IMR-90 (cell line): Measurements from ENCODE around the gene IGFBP5. TPM values are rescaled to one million over a fixed set of nuclear protein-coding genes. Genes with fewer than 3 reads are reported as not detected.

ENCODE experiments used
- ATAC-seq: fragments of 200-7000 bp; cut with Tn5 transposase; 2 replicates; pipeline ENCODE4 v1.9.1; 2020; ENCODE audit warnings: low read depth, mild to moderate bottlenecking, moderate library complexity
- BruUV-seq: library from RNA; stranded (reverse); fragments of 400-500 nt; replicated peaks from 2 replicates; lab custom pipeline; 2021; lab: Mats Ljungman, UMichigan
- CTCF ChIA-PET: fragments of 300-600 bp; formaldehyde crosslinking; extraction: SDS; loops from one replicate; lab custom pipeline; 2021; ENCODE audit warnings: antibody characterized with exemption; lab: Yijun Ruan, JAX
- POLR2A ChIA-PET: fragments of 300-600 bp; sonication (Branson Sonifier 250); formaldehyde crosslinking; loops from one replicate; lab custom pipeline; 2022; ENCODE audit warnings: antibody characterized with exemption; ENCODE audit not compliant: unreplicated experiment; lab: Charles Lee
- DNase-seq: peaks from one replicate; pipeline ENCODE4 v3.0.0; 2013
- H2AFZ ChIP-seq: replicated peaks from 2 replicates; pipeline ENCODE3; 2013; ENCODE audit warnings: low read length, mild to moderate bottlenecking; ENCODE audit not compliant: poor library complexity
- H2AK5ac ChIP-seq: 2 replicates; pipeline ENCODE4 v1.6.1; 2013; ENCODE audit warnings: low read depth, low read length, inconsistent platforms
- H2AK9ac ChIP-seq: replicated peaks from 2 replicates; pipeline ENCODE3; 2013; ENCODE audit warnings: mild to moderate bottlenecking, low read depth, low read length, moderate library complexity; ENCODE audit not compliant: poor library complexity
- H2BK120ac ChIP-seq: 2 replicates; pipeline ENCODE4 v1.6.1; 2013; ENCODE audit warnings: low read depth, low read length, inconsistent platforms
- H2BK15ac ChIP-seq: 3 replicates; pipeline ENCODE4 v1.6.1; 2013; ENCODE audit warnings: low read depth, low read length, inconsistent platforms
- H2BK20ac ChIP-seq: 2 replicates; pipeline ENCODE4 v1.6.1; 2013; ENCODE audit warnings: low read depth, mild to moderate bottlenecking, inconsistent platforms, low read length, moderate library complexity
- H2BK5ac ChIP-seq: 2 replicates; pipeline ENCODE4 v1.6.1; 2013; ENCODE audit warnings: mild to moderate bottlenecking, low read depth, low read length, inconsistent platforms; ENCODE audit not compliant: poor library complexity, severe bottlenecking
- H3K14ac ChIP-seq: replicated peaks from 2 replicates; pipeline ENCODE4 v1.6.1; 2013; ENCODE audit warnings: low read depth, low read length, inconsistent platforms
- H3K18ac ChIP-seq: 2 replicates; pipeline ENCODE4 v1.6.1; 2013; ENCODE audit warnings: low read depth, low read length, control low read depth
- H3K23ac ChIP-seq: 2 replicates; pipeline ENCODE4 v1.6.1; 2013; ENCODE audit warnings: low read depth, low read length, inconsistent platforms
- H3K27ac ChIP-seq: 2 replicates; pipeline ENCODE4 v1.5.1; 2013; ENCODE audit warnings: mild to moderate bottlenecking, control low read depth, low read length; ENCODE audit not compliant: insufficient read depth
- H3K27me3 ChIP-seq: 2 replicates; pipeline ENCODE4 v1.6.1; 2013; ENCODE audit warnings: low read length; ENCODE audit not compliant: control insufficient read depth, insufficient read depth
- H3K36me3 ChIP-seq: 2 replicates; pipeline ENCODE4 v1.6.1; 2013; ENCODE audit warnings: low read length, mixed read lengths; ENCODE audit not compliant: control insufficient read depth, insufficient read depth
- H3K4ac ChIP-seq: 2 replicates; pipeline ENCODE4 v1.6.1; 2013; ENCODE audit warnings: low read depth, low read length, inconsistent platforms
- H3K4me1 ChIP-seq: 2 replicates; pipeline ENCODE4 v1.6.1; 2013; ENCODE audit warnings: low read length, mixed read lengths; ENCODE audit not compliant: control insufficient read depth, insufficient read depth
- H3K4me2 ChIP-seq: 2 replicates; pipeline ENCODE4 v1.6.1; 2013; ENCODE audit warnings: low read depth, mild to moderate bottlenecking, control low read depth, low read length, moderate library complexity
- H3K4me3 ChIP-seq: 2 replicates; pipeline ENCODE4 v1.5.1; 2013; ENCODE audit warnings: low read depth, mild to moderate bottlenecking, control low read depth, low read length, moderate library complexity; ENCODE audit not compliant: insufficient read depth
- H3K56ac ChIP-seq: 2 replicates; pipeline ENCODE4 v1.6.1; 2013; ENCODE audit warnings: low read length, inconsistent platforms; ENCODE audit not compliant: insufficient read depth; ENCODE audit errors: extremely low read depth
- H3K79me1 ChIP-seq, 2 experiments: 2 replicates each; pipeline ENCODE4 v1.6.1; 2013; ENCODE audit warnings: low read length in 2 of 2, inconsistent platforms in 1 of 2, low read depth in 1 of 2
- H3K9ac ChIP-seq: 2 replicates; pipeline ENCODE4 v1.6.1; 2013; ENCODE audit warnings: low read depth, low read length, control low read depth
- H3K9me1 ChIP-seq: 2 replicates; pipeline ENCODE4 v1.6.1; 2013; ENCODE audit warnings: low read length, inconsistent platforms; ENCODE audit not compliant: insufficient read depth
- H3K9me3 ChIP-seq: 2 replicates; pipeline ENCODE4 v1.6.1; 2013; ENCODE audit warnings: low read length; ENCODE audit not compliant: control insufficient read depth, insufficient read depth
- H4K20me1 ChIP-seq: 2 replicates; pipeline ENCODE4 v1.6.1; 2013; ENCODE audit warnings: low read length, inconsistent platforms; ENCODE audit not compliant: insufficient read depth
- H4K5ac ChIP-seq: 2 replicates; pipeline ENCODE4 v1.6.1; 2013; ENCODE audit warnings: mild to moderate bottlenecking, low read depth, low read length, control low read depth
- H4K8ac ChIP-seq, 2 experiments: 2 replicates each; pipeline ENCODE4 v1.6.1; 2013; ENCODE audit warnings: low read depth in 2 of 2, low read length in 2 of 2, control low read depth in 1 of 2, inconsistent platforms in 1 of 2
- H4K91ac ChIP-seq: 2 replicates; pipeline ENCODE4 v1.6.1; 2013; ENCODE audit warnings: low read depth, low read length, inconsistent platforms; ENCODE audit not compliant: insufficient read depth
- BHLHE40 ChIP-seq: fragments of 150-350 bp; IDR thresholded peaks from 2 replicates; pipeline ENCODE4 v1.6.1; 2016; ENCODE audit warnings: mild to moderate bottlenecking, low read depth, low read length
- CEBPB ChIP-seq: IDR thresholded peaks from 2 replicates; pipeline ENCODE4 v1.6.1; 2012; ENCODE audit warnings: low read depth, low read length, improper control_type of control experiment
- CHD1 ChIP-seq: IDR thresholded peaks from 2 replicates; pipeline ENCODE4 v1.6.1; 2012; ENCODE audit warnings: low read depth, low read length, improper control_type of control experiment
- FOS ChIP-seq: fragments of 150-350 bp; IDR thresholded peaks from 2 replicates; pipeline ENCODE4 v1.6.1; 2016; ENCODE audit warnings: low read depth, low read length
- MAFK ChIP-seq: IDR thresholded peaks from 2 replicates; pipeline ENCODE4 v1.6.1; 2012; ENCODE audit warnings: low read depth, low read length, improper control_type of control experiment
- MAZ ChIP-seq: IDR thresholded peaks from 2 replicates; pipeline ENCODE4 v1.6.1; 2012; ENCODE audit warnings: low read depth, mild to moderate bottlenecking, low read length, improper control_type of control experiment, moderate library complexity, borderline replicate concordance
- MXI1 ChIP-seq: IDR thresholded peaks from 2 replicates; pipeline ENCODE4 v1.6.1; 2012; ENCODE audit warnings: low read depth, mild to moderate bottlenecking, low read length, moderate library complexity, borderline replicate concordance
- NFE2L2 ChIP-seq: fragments of 150-350 bp; IDR thresholded peaks from 2 replicates; pipeline ENCODE4 v1.6.1; 2016; ENCODE audit warnings: low read depth, mild to moderate bottlenecking, low read length
- POLR2A ChIP-seq: IDR thresholded peaks from 2 replicates; pipeline ENCODE4 v1.6.1; 2012; ENCODE audit warnings: mild to moderate bottlenecking, low read depth, low read length
- RAD21 ChIP-seq: IDR thresholded peaks from 2 replicates; pipeline ENCODE4 v1.6.1; 2012; ENCODE audit warnings: low read length, improper control_type of control experiment
- RCOR1 ChIP-seq: IDR thresholded peaks from 2 replicates; pipeline ENCODE4 v1.6.1; 2012; ENCODE audit warnings: mild to moderate bottlenecking, low read length, improper control_type of control experiment; ENCODE audit not compliant: insufficient replicate concordance
- RFX5 ChIP-seq: IDR thresholded peaks from 2 replicates; pipeline ENCODE4 v1.8.0; 2012; ENCODE audit warnings: low read depth, mild to moderate bottlenecking, low read length, moderate library complexity
- SMC3 ChIP-seq: fragments of 150-350 bp; IDR thresholded peaks from 2 replicates; pipeline ENCODE4 v1.6.1; 2016; ENCODE audit warnings: low read depth, mild to moderate bottlenecking, antibody characterized with exemption, low read length, moderate library complexity
- WGBS, 2 experiments: methylation state at CpG; one replicate each; pipeline versions ENCODE4 v1.1.5 to v1.1.7; 2013; ENCODE audit warnings: missing lambda C conversion rate in 2 of 2; ENCODE audit not compliant: insufficient read length in 1 of 2; ENCODE audit errors: extremely low coverage in 2 of 2; 5-methylcytosine and 5-hydroxymethylcytosine counted together
- dilution Hi-C: fragments of 300-500 bp; cut with HindIII; formaldehyde crosslinking; loops from one replicate; pipeline ENCODE4 v1.14.3; 2018; ENCODE audit warnings: low sequenced_read_pairs; ENCODE audit not compliant: unreplicated experiment
- in situ Hi-C: fragments of 300-500 bp; cut with MboI; formaldehyde crosslinking; loops from 3 replicates; pipeline ENCODE4 v1.14.3; 2019; ENCODE audit warnings: low sequenced_read_pairs, inconsistent platforms, mixed read lengths
- intact Hi-C: fragments of 100-400 bp; cut with micrococcal nuclease; formaldehyde crosslinking; loops from 2 replicates; pipeline ENCODE4 v1.10.0; 2022
- polyA plus RNA-seq, 3 experiments: library from polyadenylated mRNA; depleted of rRNA; stranded (reverse); fragments of >200 nt; gene quantifications; 2 replicates each; pipeline ENCODE4 v1.2.3, GENCODE V29; 2012; ENCODE audit warnings: low replicate concordance in 1 of 3
- total RNA-seq: library from RNA; depleted of rRNA; stranded (reverse); fragments of >200 nt; gene quantifications from 2 replicates; pipeline ENCODE4 v1.2.3, GENCODE V29; 2012
- TF ChIP-seq, protein P1 (sequence below): fragments of 150-350 bp; IDR thresholded peaks from 2 replicates; pipeline ENCODE4 v1.6.1; 2017; ENCODE audit warnings: mild to moderate bottlenecking, antibody characterized with exemption, low read length, low read depth
- TF ChIP-seq, protein P2 (sequence below): conservative IDR thresholded peaks from 2 replicates; pipeline ENCODE4 v1.5.1; 2012; ENCODE audit warnings: mild to moderate bottlenecking, low read depth, low read length, improper control_type of control experiment
- TF ChIP-seq, protein P3 (sequence below): fragments of 150-350 bp; IDR thresholded peaks from 2 replicates; pipeline ENCODE4 v1.6.1; 2016; ENCODE audit warnings: low read depth, mild to moderate bottlenecking, low read length, moderate library complexity, borderline replicate concordance

Gene IGFBP5
- total and polyA plus RNA-seq, 2 of the 4 experiments (the other 2 are of a cell fraction), result 392 to 1,339 TPM

DNA sequence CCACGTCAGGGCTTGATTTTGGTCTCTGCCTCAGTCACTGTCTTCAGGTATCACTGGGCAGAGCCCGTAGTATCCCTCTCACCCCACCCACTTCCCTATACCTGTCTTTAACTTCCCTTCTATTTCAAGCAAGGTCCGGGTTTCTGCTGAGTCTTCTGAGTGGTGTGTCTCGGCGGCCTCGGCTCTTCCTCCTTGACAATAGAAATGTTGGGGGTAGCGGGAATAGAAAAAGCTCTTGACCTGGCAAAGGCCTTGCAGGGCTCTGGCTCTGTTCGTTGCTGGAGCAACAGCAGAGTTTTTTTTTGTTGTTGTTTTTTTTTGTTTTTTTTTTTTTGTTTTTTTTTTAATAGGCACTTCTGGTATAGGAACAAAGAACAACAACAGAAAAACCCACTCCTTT is 16.0 kb upstream of the IGFBP5 start:
- WGBS, 2 experiments, result no CpG with 5 or more reads among the region's 8 CpGs

More for the DNA sequence above, 16.0 kb upstream of the IGFBP5 start:
- Histone ChIP-seq H3K56ac (no peak overlapping the region), H3K14ac (peak overlapping the region; percentile 17; the same call in 1 of the 2 replicates), H2AK5ac (0 out of 2 replicates have a peak overlapping the region, but pooled peaks have one; percentile 35), H2BK15ac (peak overlapping the region; percentile 68; the same call in 1 of the 3 replicates), H2BK20ac (peak overlapping the region; percentile 46; the same call in 1 of the 2 replicates), H3K4me2 (no peak overlapping the region; the same call in 1 of the 2 replicates), H3K4me3 (no peak overlapping the region), H2AK9ac (no peak overlapping the region), H4K91ac (peak overlapping the region; percentile 32; the same call in 1 of the 2 replicates), H3K9me3 (peaks cover 2% of the 10 kb centered on the region; the same call in 1 of the 2 replicates), H3K9me1 (peaks cover 6% of the 10 kb centered on the region; the same call in 1 of the 2 replicates), H3K79me1 (no peaks in the 10 kb centered on the region), H2BK120ac (peak overlapping the region; percentile 48; the same call in 1 of the 2 replicates), H3K27me3 (no peaks in the 10 kb centered on the region), H3K36me3 (no peaks in the 10 kb centered on the region), H4K8ac (peak overlapping the region in 1 of 2 experiments; percentile 13; a peak in 1 of 4 replicates), H3K23ac (peak overlapping the region; percentile 1; the same call in 1 of the 2 replicates), H2AFZ (peak overlapping the region; percentile 38), H3K4me1 (peaks cover 19% of the 10 kb centered on the region), H3K18ac (peak overlapping the region; percentile 21; the same call in 1 of the 2 replicates), H3K9ac (no peak overlapping the region), H3K4ac (peak overlapping the region; percentile 53; the same call in 1 of the 2 replicates), H4K20me1 (no peaks in the 10 kb centered on the region), H4K5ac (no peak overlapping the region; the same call in 1 of the 2 replicates), H3K27ac (peak overlapping the region; percentile 67; the same call in 1 of the 2 replicates), H2BK5ac (no peak overlapping the region)
- DNase-seq, result no peak
- in situ Hi-C loops, result no loop called here
- POLR2A ChIA-PET, result interaction anchor here (0.9 kb wide), 1 partner anchor 17 kb away, joined by 3 read pairs; no protein-coding TSS in a partner anchor
- TF ChIP-seq, protein P1, sequence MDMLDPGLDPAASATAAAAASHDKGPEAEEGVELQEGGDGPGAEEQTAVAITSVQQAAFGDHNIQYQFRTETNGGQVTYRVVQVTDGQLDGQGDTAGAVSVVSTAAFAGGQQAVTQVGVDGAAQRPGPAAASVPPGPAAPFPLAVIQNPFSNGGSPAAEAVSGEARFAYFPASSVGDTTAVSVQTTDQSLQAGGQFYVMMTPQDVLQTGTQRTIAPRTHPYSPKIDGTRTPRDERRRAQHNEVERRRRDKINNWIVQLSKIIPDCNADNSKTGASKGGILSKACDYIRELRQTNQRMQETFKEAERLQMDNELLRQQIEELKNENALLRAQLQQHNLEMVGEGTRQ, result no peak
- TF ChIP-seq CHD1 (no peak), MAZ (no peak), SMC3 (no peak), NFE2L2 (no peak), RAD21 (no peak), MAFK (no peak), RCOR1 (no peak), BHLHE40 (no peak), MXI1 (no peak), CEBPB (no peak), RFX5 (no peak), POLR2A (no peak), FOS (no peak)
- TF ChIP-seq, protein P2, sequence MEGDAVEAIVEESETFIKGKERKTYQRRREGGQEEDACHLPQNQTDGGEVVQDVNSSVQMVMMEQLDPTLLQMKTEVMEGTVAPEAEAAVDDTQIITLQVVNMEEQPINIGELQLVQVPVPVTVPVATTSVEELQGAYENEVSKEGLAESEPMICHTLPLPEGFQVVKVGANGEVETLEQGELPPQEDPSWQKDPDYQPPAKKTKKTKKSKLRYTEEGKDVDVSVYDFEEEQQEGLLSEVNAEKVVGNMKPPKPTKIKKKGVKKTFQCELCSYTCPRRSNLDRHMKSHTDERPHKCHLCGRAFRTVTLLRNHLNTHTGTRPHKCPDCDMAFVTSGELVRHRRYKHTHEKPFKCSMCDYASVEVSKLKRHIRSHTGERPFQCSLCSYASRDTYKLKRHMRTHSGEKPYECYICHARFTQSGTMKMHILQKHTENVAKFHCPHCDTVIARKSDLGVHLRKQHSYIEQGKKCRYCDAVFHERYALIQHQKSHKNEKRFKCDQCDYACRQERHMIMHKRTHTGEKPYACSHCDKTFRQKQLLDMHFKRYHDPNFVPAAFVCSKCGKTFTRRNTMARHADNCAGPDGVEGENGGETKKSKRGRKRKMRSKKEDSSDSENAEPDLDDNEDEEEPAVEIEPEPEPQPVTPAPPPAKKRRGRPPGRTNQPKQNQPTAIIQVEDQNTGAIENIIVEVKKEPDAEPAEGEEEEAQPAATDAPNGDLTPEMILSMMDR, result no peak
- TF ChIP-seq, protein P3, sequence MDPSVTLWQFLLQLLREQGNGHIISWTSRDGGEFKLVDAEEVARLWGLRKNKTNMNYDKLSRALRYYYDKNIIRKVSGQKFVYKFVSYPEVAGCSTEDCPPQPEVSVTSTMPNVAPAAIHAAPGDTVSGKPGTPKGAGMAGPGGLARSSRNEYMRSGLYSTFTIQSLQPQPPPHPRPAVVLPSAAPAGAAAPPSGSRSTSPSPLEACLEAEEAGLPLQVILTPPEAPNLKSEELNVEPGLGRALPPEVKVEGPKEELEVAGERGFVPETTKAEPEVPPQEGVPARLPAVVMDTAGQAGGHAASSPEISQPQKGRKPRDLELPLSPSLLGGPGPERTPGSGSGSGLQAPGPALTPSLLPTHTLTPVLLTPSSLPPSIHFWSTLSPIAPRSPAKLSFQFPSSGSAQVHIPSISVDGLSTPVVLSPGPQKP, result no peak
- dilution Hi-C loops, result no loop called here
- CTCF ChIA-PET, result no interaction called here
- BruUV-seq, result no TSS peak
- intact Hi-C loops, result no loop called here
- ATAC-seq, result no peak
